Measurements from ENCODE around the gene SLFN13.
A peak's percentile ranks its signal among the peaks of the same experiment; 100 is the strongest.
"Not testable (repeated sequence)": the region's sequence is repeated elsewhere in the genome, so short reads cannot be mapped to it uniquely, and the experiment has no call there.

SLFN13 gene, protein sequence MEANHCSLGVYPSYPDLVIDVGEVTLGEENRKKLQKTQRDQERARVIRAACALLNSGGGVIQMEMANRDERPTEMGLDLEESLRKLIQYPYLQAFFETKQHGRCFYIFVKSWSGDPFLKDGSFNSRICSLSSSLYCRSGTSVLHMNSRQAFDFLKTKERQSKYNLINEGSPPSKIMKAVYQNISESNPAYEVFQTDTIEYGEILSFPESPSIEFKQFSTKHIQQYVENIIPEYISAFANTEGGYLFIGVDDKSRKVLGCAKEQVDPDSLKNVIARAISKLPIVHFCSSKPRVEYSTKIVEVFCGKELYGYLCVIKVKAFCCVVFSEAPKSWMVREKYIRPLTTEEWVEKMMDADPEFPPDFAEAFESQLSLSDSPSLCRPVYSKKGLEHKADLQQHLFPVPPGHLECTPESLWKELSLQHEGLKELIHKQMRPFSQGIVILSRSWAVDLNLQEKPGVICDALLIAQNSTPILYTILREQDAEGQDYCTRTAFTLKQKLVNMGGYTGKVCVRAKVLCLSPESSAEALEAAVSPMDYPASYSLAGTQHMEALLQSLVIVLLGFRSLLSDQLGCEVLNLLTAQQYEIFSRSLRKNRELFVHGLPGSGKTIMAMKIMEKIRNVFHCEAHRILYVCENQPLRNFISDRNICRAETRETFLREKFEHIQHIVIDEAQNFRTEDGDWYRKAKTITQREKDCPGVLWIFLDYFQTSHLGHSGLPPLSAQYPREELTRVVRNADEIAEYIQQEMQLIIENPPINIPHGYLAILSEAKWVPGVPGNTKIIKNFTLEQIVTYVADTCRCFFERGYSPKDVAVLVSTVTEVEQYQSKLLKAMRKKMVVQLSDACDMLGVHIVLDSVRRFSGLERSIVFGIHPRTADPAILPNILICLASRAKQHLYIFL

DNA sequence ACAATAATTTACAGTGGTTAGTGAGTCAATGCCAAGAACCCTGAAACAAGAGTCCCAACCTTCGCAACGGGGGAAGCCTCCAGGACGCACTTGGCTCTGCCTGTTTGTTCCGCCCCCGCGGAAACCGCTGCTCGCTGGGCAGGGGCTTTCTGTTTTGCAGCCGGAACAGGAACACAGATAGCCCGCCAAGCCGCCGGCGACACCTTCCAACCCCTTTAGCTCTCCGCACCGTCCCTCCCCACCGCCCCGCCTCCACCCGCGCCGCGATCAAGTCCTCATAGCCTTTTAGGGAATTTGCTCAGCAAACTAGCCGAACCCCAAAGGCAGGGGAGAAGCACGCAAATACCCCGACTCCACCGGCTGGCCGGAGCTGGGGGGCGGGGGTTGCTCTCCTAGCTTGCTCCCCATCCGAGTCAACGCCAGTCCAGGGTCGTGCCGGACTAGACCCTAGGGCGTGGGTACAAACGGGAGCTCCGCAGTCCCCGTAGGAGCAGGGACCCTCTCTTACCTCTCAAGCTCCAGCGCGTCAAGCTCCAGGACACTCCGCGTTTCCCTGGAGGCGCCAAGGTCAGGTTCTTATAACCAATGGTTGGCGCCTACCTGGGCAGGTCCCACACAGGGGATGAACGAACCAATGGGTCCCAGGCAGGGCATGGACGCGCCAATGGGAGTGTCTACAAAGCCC is at the start of gene SLFN13:
SLFN13 (minus strand) TSS at position 553 of the 685 bp plus-strand sequence. CDS start 3,086 bp downstream, outside the sequence.
- DNase-seq, result peak; percentile 89

DNA sequence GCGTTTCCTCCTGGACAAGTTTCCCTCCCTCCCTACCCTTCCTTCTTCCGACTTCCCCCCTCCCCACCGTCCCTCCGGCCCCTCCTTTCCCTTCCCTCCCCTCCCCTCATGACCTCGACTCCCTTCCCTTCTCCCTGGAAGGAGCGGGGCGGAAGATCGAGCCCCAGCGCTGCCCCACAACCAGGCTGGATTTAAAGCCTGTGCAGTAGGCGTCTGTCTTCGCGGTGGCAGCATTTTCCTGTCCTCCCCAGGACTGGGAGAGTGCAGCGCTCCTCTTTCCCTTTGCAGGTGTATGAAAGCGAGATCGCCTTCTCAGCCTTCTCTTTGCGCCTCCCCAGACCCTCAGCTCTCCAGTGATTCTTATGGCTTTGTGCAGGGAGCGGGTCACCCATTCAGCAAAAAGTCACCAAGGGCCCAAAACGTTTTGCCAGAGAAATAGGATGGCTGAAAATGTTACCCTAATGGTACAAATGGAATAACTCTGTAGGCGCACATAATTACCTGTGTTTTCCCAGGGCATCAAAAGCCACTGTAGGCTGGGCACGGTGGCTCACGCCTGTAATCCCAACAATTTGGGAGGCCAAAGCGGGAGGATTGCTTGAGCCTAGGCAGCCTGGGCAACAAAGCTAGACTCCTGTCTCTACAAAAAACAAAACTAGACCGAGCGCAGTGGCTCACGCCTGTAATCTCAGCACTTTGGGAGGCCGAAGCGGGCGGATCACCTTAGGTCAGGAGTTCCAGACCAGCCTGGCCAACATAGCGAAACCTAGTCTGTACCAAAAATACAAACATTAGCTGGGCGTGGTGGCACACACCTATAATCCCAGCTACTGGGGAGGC is 48.1 kb upstream of the SLFN13 start:
- no peak for DNase-seq

DNA sequence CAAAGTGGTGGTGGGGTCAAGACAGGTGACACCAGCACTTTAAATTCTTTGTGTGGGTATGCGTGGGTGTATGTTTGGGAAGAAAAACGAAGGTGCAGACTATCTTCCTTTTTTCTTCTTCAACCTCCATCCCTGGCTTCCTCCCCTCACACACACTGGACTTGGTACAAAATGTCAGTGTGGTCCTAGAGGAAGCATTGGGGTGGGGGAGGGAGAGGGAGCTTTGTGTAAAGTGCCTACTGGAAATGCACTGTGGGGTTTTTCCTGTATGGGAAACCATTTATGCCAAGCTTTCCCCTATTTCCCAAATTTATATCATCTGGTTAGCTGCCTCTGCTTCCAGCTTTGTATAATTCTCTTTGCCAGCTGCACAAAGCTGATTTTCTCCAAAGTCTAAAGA is 44.5 kb upstream of the SLFN13 start:
- no peak for DNase-seq

DNA sequence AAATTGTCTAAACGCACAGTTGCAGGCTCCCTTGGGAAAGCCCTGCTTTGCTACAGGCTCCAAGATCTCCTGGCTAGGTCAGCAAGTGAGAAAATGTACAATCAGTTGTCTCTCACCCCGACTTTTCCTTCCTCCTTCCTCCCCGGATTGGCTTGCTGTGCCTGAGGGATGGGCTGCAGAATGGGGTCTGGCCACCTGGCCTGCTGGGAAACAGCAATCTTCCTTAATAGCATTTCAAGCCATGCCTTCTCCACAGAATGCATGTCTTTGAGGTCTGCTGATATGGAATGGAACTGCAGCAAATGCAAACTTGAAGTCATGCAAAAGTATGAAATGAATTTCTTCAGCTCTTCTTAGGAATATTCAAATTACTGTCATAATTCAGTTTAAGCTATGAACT is 42.9 kb upstream of the SLFN13 start:
- DNase-seq, result no peak

DNA sequence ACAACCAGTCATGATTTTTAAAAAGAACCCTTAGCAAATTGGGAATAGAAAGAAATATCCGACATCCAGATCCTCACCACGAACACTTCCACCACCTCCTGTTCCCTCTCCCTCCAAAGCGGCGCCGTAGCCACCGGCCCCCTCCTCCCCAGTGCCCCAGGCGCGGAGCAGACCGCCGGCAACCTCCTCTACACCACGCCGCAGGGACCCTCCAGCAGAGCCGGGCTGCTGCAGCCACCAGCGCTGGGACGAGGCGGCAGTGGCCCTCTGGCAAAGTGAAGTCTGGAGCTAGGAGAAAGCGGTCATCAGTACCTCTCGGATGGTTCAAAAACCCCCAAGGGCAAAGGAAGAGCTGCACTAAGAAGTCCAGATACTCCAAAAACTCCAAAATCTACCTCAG is 41.4 kb upstream of the SLFN13 start:
- no peak for DNase-seq

DNA sequence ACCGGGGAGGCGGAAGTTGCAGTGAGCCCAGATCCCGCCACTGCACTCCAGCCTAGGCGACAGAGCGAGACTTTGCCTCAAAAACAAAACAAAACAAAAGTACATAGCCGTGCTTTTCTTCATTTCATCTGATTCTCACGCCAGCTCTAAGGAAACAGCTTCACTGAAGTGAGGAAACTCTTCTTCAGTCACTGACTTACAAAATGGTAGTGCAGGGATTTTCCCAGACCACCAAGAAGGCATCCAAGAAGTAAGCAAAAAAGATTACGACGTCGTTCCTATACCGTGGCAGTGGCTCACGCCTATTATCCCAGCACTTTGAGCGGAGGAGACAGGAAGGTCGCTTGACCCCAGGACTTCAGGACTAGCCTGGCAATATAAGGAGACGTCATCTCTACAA is 40.4 kb upstream of the SLFN13 start:
- DNase-seq, result no peak

DNA sequence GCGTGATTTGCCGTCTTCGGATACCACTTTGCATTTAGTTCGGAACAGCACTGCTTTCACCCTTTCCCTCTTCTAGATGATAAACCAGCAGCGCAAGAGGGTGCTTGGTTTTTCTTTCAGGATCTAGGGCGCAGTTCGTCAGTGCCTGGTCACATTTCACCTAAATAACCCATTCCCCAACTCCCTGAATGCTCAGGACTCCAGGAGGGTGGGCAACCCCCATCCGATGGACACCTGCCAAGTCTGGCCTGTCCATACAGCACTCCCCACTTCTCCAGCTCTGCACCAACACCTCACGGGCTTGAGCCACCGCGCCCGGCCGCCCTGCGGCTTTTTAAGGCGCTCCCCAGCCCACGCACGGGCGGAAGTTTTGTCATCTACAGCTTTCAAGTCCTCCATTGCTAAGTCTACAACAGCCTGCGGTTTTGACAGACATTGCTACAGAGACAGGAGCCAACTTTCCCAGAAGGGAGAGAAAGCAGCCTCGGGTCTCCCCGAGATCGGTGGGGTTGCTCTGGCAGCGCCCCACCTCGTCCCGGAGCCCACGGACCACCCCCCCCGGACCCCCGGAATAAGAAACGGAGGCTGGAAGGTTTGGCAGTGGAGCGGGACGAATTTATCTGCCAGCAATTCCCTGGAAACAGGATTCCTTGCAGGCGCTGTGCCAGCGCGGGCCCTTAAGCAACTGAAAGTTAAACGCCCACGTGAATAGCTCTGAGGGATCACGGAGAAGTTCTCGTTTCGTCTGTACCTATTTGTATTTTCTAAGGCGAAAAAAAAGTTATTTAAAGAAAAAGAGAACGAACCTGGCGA is 38.6 kb upstream of the SLFN13 start:
- DNase-seq, result peak; percentile 86

DNA sequence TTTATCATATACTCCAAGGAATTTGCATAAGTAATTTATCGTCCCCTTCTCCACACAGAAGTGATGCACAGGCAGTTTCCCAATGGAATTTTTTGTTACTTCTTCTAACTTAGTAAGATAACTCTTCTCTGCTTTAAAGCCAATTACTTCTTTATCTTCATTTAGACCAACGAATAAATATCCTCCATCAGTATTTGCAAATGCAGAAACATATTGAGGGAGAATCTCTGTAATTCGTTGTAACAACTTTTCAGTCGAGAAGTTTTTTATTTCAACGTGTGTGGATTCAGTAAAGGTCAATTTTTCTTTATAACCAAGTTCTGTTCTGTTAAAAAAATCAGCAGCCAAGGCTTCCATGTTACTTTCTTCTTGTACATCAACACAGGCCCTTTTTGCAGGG is 30.7 kb upstream of the SLFN13 start:
- DNase-seq, result no peak

DNA sequence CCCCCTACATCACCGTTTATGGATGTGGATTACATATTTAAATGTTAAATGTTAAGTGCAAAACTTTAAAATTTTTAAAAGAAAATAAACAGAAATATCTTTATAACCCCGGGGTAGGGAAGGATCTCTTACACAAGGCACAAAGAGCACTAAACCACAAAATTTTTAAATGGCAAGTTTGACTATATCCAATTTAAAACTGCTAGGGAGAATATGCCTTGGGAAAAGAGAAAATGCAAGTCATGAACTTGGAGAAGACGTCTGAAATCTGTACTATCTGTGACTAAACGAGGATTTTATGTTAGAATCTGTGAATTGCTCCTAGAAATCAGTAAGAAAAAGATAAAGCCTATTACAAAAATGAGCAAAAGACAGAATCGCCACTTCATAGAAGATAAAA is 28.7 kb upstream of the SLFN13 start:
- no peak for DNase-seq

DNA sequence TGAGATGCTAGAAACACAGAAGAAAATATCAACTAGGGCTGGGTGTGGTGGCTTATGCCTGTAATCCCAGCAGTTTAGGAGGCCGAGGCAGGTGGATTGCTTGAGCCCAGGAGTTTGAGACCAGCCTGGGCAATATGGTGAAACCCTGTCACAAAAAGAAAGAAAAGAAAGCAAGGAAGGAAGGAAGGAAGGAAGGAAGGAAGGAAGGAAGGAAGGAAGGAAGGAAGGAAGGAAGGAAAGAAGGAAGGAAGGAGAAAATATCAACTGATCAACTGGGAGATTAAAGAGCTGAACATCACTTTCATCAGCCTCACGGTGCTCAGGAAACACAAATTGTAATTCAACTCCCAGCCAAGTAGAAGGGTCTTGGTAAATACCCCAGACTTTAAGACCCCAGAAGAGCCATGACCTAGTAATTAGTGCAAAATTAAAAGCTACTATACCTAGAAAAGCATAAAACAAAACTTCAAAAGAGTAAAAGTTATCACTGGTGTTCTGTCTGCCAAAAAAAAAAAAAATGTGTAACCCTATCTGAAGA is 27.8 kb upstream of the SLFN13 start:
- no peak for DNase-seq

DNA sequence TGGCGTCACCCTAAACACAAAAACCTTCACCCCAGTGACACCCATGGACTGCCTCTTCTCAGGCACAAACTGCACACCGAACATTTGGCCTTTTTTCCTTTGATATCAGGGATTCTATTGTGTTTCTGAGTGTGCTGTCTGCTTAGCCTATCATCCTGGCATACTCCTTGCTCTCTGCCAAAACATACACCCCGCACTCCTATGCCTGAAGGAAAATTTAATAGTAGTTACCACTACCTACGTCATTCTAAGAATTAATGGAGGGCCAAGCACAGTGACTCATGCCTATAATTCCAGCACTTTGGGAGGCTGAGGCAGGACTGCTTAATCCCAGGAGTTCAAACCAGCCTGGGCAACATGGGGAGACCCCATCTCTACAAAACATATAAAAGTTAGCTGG is 19.9 kb upstream of the SLFN13 start:
- no peak for DNase-seq

DNA sequence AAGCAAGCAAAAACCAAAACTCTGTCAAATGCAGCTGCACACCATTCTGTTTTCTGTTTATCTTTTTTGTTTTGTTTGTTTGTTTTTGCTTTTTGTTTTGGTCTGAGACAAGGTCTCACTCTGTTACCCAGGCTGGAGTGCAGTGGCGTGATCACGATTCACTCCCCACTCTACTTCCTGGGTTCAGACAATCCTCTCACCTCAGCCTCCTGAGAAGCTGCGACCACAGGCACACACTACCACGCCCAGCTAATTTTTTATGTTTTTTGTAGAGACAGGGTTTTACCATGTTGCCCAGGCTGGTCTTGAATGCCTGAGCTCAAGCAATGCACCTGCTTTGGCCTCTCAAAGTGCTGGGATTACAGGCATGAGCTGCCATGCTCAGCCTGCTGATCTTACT is 19.3 kb upstream of the SLFN13 start:
- peak; percentile 57 for DNase-seq

DNA sequence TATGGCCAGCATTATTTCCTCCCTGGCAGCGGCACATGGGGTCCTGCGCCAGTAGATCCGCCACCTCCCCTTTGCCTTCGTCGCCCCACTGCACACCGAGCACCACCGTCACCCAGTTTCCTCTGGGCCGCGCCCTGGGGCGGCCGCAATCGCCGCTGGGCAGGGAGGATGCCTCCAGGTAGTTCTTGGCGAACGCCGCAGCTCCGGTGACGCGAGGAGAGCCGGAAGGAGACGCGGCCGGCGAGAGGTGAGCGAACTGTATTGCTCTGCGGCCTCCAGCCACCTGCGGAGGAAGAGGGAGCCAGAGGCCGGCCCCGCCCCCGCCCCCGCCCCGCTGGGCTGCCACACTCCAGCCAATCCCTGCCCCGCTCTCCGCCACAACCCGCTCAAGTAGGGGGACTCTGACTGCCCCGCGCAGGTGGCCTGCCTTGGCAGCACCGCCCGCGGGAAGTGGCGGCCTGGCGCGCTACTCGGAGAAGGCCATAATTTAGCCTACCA is 11.8 kb upstream of the SLFN13 start:
- DNase-seq, result peak; percentile 72

DNA sequence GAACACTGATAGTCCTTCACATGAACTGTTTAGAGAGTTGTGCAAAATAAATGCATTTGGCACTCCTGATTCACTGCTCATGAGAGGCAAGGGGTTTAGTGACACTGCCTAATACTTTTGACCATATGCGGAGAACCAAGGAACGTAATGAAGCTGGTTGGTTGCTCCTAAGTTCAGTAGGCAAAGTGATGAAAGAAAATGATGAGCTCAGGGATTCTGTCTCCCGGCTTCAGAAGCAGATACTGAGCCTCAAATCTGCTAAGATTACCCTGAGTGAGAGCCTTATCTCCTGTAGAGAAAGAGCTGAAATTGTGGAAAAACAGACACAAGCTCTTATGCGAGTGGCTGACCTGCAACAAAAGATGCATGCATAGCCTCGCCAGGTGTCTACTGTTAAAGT is 5.5 kb upstream of the SLFN13 start:
- not testable (repeated sequence) for DNase-seq

DNA sequence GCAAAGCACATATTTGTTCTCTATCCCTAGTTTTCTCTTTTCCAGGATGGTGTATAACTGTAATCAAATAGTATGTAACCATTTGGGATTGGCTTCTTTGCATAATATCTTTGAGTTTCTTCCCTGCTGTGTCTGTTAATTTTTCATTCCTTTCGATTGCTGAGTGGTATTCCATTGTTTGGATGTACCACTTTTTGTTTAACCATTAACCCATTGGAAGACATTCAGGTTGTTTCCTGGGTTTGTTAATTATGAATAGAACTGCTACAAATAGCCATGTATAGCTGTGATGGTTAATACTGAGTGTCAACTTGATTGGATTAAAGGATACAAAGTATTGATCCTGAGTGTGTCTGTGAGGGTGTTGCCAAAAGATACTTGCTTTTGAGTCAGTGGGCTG is 4.6 kb upstream of the SLFN13 start:
- DNase-seq, result no peak

DNA sequence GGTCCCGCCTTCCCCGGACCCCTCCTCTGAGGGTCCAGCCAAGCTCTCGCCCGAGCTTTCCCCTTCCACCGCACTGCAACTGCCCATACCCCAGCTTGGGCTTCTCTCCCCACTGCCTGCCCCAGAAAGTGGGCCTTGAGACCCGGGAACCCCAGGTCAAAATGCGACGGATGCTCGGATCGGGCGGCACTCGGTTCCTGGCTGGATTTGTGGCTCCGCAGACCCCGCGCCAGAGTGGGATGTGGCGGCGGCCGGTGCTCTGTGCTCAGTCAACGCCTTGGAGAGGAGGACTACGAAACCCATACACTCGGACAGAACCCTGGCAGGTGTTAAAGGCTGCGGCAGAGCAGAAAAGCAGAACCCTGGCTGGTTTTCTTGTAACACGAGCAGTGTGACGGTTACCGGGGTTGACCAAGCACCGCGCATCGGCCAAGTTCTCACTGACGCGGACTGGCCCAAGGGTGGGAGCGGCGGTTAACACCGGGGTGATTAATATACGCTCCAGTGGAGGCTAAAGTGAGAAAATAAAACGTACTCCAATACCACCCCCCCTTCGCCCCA is 885 bp upstream of the SLFN13 start:
- no peak for DNase-seq

DNA sequence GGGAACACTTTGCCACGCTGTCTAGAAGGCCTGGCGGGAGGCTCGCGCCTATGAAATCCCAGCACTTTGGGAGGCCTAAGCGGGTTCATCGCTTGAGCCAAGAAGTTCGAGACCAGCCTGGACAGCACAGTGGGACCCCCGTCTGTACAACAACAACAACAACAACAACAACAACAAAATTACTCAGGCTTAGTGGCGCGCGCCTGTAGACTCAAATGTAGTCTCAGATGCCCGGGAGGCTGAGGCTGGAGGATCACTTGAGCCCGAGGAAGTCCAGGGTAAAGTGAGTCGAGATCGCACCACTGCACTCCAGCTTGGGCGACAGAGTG is 297 bp upstream of the SLFN13 start:
- DNase-seq, result no peak

DNA sequence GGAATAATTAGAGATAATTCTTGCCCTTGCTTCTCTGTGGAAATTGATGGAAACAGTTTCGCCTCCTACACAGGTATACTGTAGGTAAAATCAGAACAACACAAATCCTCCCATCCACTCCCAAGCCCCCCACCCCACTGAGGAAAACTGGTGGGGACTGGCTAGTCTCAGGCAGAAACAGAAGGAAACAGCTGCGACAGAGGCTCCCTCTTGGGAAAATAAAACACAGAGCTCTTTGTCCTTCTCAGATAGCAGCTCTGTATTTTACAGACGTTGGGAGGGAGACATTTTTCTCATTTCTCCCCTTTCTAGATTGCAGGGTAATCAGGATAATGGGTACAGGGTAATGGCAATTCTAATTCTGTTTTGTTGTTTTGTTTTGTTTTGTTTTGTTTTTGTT is 1.1 kb downstream of the SLFN13 start:
- DNase-seq, result no peak

DNA sequence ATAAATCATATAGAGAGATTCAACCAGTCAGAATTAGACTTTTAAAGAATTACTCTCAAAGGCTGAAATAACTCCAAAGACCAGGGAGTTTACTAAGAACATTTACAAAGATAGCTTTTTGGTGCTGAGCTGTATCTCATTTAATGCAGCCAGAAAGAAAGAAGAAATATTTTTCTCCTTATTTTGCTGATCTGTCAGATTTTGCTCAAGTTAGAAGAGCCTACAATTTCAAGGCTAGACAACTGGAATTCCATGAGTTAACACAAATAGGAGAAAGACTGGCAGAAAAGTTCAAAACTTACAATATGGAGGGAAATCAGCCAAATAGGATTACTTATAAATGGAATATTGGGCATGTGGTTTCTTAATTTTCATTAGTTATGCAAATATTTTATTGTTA is 10.1 kb downstream of the SLFN13 start:
- no peak for DNase-seq

DNA sequence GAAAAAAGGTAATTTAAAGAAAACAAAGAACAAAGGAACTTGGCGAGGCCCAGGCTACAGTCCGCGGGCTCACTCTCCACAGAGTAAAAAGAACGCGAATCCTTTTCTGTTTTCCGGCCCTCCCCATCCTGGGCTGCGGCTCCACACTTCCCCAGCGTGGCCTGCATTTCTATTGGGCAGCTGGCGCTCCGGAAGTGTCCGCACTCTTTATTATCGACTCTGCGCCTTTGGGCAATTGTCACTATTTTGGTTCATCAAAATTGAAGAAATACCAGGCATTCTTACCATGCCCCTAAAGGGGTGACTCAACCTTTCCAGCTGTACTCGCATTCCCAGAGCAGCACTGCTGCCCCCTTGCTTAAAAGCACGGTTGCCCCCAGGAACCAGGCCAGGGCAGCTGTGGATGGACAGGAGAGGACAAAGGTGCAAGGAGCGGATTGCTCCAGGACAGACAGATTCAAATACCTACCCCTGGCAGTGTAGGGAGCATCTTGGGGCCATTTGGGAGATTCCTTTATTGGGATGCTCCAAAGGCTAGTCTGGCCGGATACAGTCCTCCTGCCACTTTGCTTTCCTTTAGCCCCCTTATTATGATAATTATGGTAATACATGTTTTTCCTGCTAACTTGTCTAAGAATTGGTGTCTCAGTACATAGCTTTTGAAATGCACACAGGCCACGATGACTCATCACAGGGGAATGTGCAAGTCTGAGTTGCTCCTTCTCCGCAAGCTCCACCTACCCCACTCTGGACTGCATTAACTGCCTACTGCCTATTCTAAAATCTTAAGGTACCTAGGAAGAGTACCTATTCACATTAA is 15.3 kb downstream of the SLFN13 start:
- peak; percentile 85 for DNase-seq
